Measurements from ENCODE around the gene HAO2. TPM values are rescaled to one million over a fixed set of nuclear protein-coding genes. Genes with fewer than 3 reads are reported as not detected.

The HAO2 gene
- total RNA-seq, 2 donors from 2014 or later: not detected

DNA sequence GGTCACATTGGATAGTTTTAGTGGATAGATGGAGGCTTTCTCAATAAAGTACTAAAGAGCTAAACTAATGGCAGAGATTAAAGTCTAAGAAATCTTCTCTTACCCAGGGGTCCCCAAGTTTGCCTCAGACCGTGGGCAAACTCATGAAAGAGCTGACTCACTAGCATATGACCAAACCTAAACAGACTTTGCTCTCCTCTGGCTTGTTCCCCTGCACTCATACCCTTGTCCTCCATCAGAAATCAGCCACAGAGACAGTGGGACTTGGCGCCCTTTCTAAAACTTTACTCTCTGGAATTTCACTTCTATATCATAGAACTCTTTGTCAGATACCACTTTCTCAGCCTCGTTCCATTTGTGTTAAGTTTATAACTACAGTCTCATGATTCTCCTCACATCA is 29.4 kb downstream of the HAO2 start:
- DNase-seq (ENCODE audit: low spot score): no peak
- Histone ChIP-seq H3K4me3 (no peak overlapping the region), H3K27me3 (replicated peaks; ENCODE audit: insufficient read depth) (no peaks in the 10 kb centered on the region), H3K36me3 (no peaks in the 10 kb centered on the region), H3K4me1 (ENCODE audit: control insufficient read depth in 1 of 2, low read depth in 2 of 2) (no peaks in the 10 kb centered on the region), H3K27ac (no peak overlapping the region), H3K9me3 (no peaks in the 10 kb centered on the region)
- ATAC-seq (ENCODE audit: insufficient number of reproducible peaks, low FRiP score, low read depth): no peak
- TF ChIP-seq, protein P1, sequence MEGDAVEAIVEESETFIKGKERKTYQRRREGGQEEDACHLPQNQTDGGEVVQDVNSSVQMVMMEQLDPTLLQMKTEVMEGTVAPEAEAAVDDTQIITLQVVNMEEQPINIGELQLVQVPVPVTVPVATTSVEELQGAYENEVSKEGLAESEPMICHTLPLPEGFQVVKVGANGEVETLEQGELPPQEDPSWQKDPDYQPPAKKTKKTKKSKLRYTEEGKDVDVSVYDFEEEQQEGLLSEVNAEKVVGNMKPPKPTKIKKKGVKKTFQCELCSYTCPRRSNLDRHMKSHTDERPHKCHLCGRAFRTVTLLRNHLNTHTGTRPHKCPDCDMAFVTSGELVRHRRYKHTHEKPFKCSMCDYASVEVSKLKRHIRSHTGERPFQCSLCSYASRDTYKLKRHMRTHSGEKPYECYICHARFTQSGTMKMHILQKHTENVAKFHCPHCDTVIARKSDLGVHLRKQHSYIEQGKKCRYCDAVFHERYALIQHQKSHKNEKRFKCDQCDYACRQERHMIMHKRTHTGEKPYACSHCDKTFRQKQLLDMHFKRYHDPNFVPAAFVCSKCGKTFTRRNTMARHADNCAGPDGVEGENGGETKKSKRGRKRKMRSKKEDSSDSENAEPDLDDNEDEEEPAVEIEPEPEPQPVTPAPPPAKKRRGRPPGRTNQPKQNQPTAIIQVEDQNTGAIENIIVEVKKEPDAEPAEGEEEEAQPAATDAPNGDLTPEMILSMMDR (IDR thresholded peaks at IDR 0.05): no peak

GRCh38 chr1:119404736-119405135 is 36.2 kb downstream of the HAO2 start:
- TF ChIP-seq, protein P1 (IDR thresholded peaks at IDR 0.05): no peak
- Histone ChIP-seq H3K36me3 (no peaks in the 10 kb centered on the region), H3K4me1 (ENCODE audit: control insufficient read depth in 1 of 2, low read depth in 2 of 2) (no peaks in the 10 kb centered on the region), H3K27me3 (replicated peaks; ENCODE audit: insufficient read depth) (no peaks in the 10 kb centered on the region), H3K4me3 (no peak overlapping the region), H3K27ac (no peak overlapping the region), H3K9me3 (no peaks in the 10 kb centered on the region)
- DNase-seq (ENCODE audit: low spot score): no peak
- ATAC-seq (ENCODE audit: insufficient number of reproducible peaks, low FRiP score, low read depth): no peak

DNA sequence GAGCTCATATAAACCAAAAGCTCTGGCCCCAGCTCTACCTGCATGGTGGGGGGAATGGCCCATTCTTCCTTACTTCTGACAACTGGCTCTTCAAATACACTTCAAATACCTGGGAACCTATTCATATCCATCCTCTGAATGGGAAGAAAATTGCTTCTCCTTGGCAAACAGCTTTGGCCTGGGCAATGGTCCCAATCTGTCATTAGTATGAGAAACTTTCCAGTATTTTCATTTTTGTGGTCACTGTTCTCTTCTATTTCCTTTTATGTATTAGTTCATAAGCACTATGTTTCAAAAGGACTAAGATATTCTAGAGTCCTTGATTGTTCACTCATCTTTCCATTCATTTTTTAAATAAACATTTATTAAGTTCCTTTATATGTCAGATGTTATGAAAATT is 41.1 kb downstream of the HAO2 start:
- ATAC-seq (ENCODE audit: insufficient number of reproducible peaks, low FRiP score, low read depth) (no peak), DNase-seq (ENCODE audit: low spot score) (no peak)
- Histone ChIP-seq H3K9me3 (no peaks in the 10 kb centered on the region), H3K4me3 (no peak overlapping the region), H3K36me3 (no peaks in the 10 kb centered on the region), H3K4me1 (ENCODE audit: control insufficient read depth in 1 of 2, low read depth in 2 of 2) (no peaks in the 10 kb centered on the region), H3K27ac (no peak overlapping the region), H3K27me3 (replicated peaks; ENCODE audit: insufficient read depth) (no peaks in the 10 kb centered on the region)
- TF ChIP-seq, protein P1 (IDR thresholded peaks at IDR 0.05): no peak

GRCh38 chr1:119410961-119411360 is 42.4 kb downstream of the HAO2 start:
- no peak for ATAC-seq (ENCODE audit: insufficient number of reproducible peaks, low FRiP score, low read depth)
- no peak overlapping the region for H3K27ac ChIP-seq
- TF ChIP-seq, protein P1 (IDR thresholded peaks at IDR 0.05): no peak
- no peak for DNase-seq (ENCODE audit: low spot score)
- no peaks in the 10 kb centered on the region for H3K36me3 ChIP-seq
- H3K27me3 ChIP-seq (replicated peaks; ENCODE audit: insufficient read depth): no peaks in the 10 kb centered on the region
- no peak overlapping the region for H3K4me3 ChIP-seq
- H3K4me1 ChIP-seq (ENCODE audit: control insufficient read depth in 1 of 2, low read depth in 2 of 2): no peaks in the 10 kb centered on the region
- H3K9me3 ChIP-seq: no peaks in the 10 kb centered on the region

DNA sequence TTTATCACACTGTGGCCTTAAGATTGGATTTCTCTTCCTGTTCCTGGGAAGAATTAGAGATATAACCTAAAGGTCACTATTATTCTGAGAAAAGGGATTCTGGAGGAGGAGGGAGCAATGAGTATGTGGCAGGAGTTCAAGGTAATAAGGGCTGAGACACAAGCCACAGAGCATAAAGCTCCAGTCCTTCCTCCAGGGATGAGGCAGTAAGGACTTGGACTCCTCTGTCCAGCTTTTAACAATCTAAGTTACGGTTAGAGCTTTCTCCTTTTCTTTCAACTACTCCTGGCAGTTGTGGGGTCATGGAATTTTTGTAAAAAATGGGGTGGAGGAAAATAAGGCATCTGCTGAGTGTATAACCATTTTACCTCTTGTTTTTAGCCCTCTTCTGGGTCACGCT is 46.4 kb downstream of the HAO2 start, which contains the start of gene HSD3B2:
Gene HSD3B2, plus strand, starts transcription at position 201 of the 400 bp plus-strand sequence. CDS start 270 bp downstream, outside the sequence.
- DNase-seq (ENCODE audit: low spot score): no peak
- ATAC-seq (ENCODE audit: insufficient number of reproducible peaks, low FRiP score, low read depth): no peak
- Histone ChIP-seq H3K27me3 (replicated peaks; ENCODE audit: insufficient read depth) (no peaks in the 10 kb centered on the region), H3K27ac (no peak within 1 kb of the TSS), H3K36me3 (no peaks in the 10 kb centered on the region), H3K9me3 (no peaks in the 10 kb centered on the region), H3K4me1 (ENCODE audit: control insufficient read depth in 1 of 2, low read depth in 2 of 2) (no peaks in the 10 kb centered on the region), H3K4me3 (no peak within 1 kb of the TSS)
- TF ChIP-seq, protein P1 (IDR thresholded peaks at IDR 0.05): no peak
